GM13977 (cell line): Measurements from ENCODE around the gene STXBP1.

Experiments used
- DNase-seq: peaks from one replicate; pipeline ENCODE4 v3.0.0; 2012; ENCODE audit warnings: low spot score
- in situ Hi-C: fragments of 300-500 bp; cut with MboI; formaldehyde crosslinking; loops from one replicate; pipeline ENCODE4 v1.12.0; 2022; ENCODE audit warnings: low sequenced_read_pairs, low pct_unique_long_range_greater_than_20kb, mixed read lengths, inconsistent platforms; ENCODE audit not compliant: unreplicated experiment
- TF ChIP-seq, protein P1 (sequence below): IDR thresholded peaks from 2 replicates; pipeline ENCODE4 v1.5.1; 2012; ENCODE audit warnings: mild to moderate bottlenecking, control low read depth; ENCODE audit not compliant: insufficient read depth; ENCODE audit errors: extremely low read depth, missing control alignments

STXBP1 gene

GRCh38 chr9:127611899-127612790 lies at the start of gene STXBP1:
Gene STXBP1, plus strand, starts transcription at chr9:127612277. Its CDS starts 127 bp downstream, at chr9:127612404.
- TF ChIP-seq, protein P1, sequence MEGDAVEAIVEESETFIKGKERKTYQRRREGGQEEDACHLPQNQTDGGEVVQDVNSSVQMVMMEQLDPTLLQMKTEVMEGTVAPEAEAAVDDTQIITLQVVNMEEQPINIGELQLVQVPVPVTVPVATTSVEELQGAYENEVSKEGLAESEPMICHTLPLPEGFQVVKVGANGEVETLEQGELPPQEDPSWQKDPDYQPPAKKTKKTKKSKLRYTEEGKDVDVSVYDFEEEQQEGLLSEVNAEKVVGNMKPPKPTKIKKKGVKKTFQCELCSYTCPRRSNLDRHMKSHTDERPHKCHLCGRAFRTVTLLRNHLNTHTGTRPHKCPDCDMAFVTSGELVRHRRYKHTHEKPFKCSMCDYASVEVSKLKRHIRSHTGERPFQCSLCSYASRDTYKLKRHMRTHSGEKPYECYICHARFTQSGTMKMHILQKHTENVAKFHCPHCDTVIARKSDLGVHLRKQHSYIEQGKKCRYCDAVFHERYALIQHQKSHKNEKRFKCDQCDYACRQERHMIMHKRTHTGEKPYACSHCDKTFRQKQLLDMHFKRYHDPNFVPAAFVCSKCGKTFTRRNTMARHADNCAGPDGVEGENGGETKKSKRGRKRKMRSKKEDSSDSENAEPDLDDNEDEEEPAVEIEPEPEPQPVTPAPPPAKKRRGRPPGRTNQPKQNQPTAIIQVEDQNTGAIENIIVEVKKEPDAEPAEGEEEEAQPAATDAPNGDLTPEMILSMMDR = no peak
- in situ Hi-C loops = no loop called here
- peak; percentile 99 for DNase-seq

DNA sequence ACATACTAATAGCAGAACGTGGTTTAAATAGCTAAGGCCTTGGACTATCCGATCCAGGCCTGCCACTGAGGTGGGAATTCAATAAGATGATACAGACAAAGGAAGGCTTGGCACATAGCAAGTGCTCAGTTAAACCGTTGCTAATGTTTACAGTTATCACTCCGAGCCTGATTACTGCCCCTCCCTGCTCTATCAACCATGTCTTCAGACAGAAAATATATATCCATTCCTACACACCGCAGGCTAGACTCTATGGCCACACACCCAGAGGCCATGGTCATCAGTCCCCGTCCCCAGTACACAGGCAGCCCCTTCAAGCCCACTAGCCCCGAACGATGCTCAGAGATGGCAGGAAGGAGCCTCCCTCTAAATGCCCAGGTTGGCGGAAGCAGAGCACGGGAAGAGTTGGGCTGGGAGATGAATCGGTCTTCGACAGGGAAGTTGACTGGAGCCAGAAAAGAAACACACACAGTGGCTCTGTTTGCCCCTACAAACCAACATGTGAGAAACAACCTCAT lies 49.7 kb upstream of the STXBP1 start:
- in situ Hi-C loops = no loop called here

GRCh38 chr9:127562841-127563401 lies 49.2 kb upstream of the STXBP1 start:
- in situ Hi-C loops = no loop called here
- TF ChIP-seq, protein P1 = no peak
- DNase-seq = no peak

More for the DNA sequence above, 49.7 kb upstream of the STXBP1 start:
- TF ChIP-seq, protein P1 = no peak
- no peak for DNase-seq

DNA sequence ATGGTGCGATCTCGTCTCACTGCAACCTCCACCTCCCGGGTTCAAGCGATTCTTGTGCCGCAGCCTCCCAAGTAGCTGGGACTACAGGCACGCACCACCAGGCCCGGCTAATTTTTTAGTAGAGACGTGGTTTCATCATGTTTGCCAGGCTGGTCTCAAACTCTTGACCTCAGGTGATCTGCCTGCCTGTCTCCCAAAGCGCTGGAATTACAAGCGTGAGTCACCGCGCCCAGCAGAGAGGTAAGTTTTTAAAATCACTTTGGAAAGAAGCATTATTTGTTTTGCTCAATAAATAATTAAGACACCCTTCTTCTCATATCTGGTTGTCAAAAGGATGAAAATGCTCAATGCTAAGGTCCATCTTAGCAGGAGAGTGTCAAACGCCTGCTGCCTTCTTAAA lies 48.5 kb upstream of the STXBP1 start:
- TF ChIP-seq, protein P1 = no peak
- DNase-seq = no peak
- in situ Hi-C loops = no loop called here

DNA sequence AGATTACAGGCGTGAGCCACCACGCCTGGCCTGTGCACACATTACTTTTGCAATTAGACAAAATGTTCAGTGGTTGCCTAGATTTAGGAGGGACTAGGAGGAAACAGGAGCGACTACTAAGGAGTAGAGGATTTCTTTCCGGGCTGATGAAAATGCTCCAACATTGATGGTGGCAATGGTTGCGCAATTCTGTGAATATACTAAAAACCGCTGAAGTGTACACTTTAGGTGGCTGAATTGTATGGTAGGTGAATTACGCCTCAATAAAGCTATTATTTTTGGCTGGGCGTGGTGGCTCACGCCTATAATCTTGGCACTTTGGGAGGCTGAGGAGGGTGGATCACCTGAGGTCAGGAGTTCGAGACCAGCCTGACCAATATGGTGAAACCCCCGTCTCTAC lies 46.8 kb upstream of the STXBP1 start:
- TF ChIP-seq, protein P1 = no peak
- in situ Hi-C loops = no loop called here

DNA sequence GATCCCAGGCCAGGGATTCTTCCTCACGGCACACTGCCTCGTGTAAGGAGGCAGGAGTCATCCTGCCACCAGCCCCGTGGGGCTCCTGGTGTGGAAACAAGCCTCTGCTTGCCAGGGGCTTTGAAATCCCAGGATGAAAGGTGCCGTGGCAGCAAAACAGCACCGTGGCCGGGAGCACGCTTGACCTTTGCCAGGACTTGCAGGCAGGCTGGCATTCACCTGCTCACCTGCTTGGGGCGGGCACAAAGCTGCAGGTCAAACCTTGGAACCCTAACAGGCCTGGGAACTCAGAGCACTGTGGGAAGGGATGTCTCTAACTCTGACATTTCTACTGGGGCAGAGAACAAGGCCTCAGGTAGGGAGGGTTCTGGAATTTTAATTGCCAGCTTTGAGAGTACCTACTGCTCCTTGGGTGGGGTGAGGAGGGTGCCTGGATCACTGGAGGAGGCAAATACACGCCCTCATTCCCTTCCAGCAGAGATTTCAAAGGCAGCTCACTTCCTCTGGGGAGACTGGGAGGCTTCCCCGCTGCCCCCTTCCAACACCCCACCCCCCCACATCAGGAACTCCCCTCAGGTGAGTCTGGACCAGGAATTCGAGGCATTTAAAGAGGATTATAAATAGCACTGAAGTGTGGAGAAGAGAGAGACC lies 45.6 kb upstream of the STXBP1 start:
- TF ChIP-seq, protein P1 = no peak
- in situ Hi-C loops = no loop called here
- no peak for DNase-seq

More for the DNA sequence above, 46.8 kb upstream of the STXBP1 start:
- DNase-seq = no peak
